HG02870 (cell line): Measurements from ENCODE around the gene MAP3K4.

Source experiments
- ATAC-seq: cut with Tn5 transposase; IDR thresholded peaks from one replicate; pipeline ENCODE4 v1.9.1; 2021; ENCODE audit warnings: mild to moderate bottlenecking, moderate library complexity; ENCODE audit not compliant: unreplicated experiment

The MAP3K4 gene

GRCh38 chr6:161163466-161164181 lies 172.1 kb downstream of the MAP3K4 start:
- ATAC-seq = no peak

GRCh38 chr6:161164182-161164625 lies 172.6 kb downstream of the MAP3K4 start:
- ATAC-seq = no peak

GRCh38 chr6:161166176-161166575 lies 174.6 kb downstream of the MAP3K4 start:
- ATAC-seq = no peak

- no peak for ATAC-seq
Measured at GRCh38 chr6:161166677-161167076, 175.1 kb downstream of the MAP3K4 start.
